K562 (cell line): ENCODE measurements around the gene IMMP1L. TPM values are rescaled to one million over a fixed set of nuclear protein-coding genes. Genes with fewer than 3 reads are reported as not detected.

ENCODE experiments used
- ATAC-seq: fragments of 200-7000 bp; cut with Tn5 transposase; 3 replicates; pipeline ENCODE4 v1.9.1; 2020; ENCODE audit warnings: moderate library complexity
- BruUV-seq: library from RNA; stranded (reverse); fragments of 400-500 nt; replicated peaks from 2 replicates; lab custom pipeline; 2021; lab: Mats Ljungman, UMichigan
- CTCF ChIA-PET: fragments of 300-600 bp; formaldehyde crosslinking; extraction: SDS; loops from one replicate; lab custom pipeline; 2021; ENCODE audit warnings: low intra/inter-chr PET ratio; lab: Yijun Ruan, JAX
- POLR2A ChIA-PET: fragments of 300-600, 350-650 bp; sonication (Branson Sonifier 250); formaldehyde crosslinking; extraction: SDS; loops from one replicate; lab custom pipeline; 2021; ENCODE audit warnings: antibody characterized with exemption, inconsistent platforms; lab: Yijun Ruan, JAX
- DNase-seq, 4 experiments: peaks; one replicate each; pipeline versions ENCODE4 v3.0.0 to v3.0.0-alpha.2; 2011 to 2018; ENCODE audit warnings: low spot score in 3 of 4, mixed read lengths in 3 of 4; ENCODE audit errors: extremely low read depth in 1 of 4
- FAIRE-seq: peaks from 2 replicates; lab custom pipeline; 2011; peaks lifted over from hg19 to GRCh38; lab: Jason Lieb, UNC
- H2AFZ ChIP-seq: 2 replicates; pipeline ENCODE4 v1.6.0; 2011; ENCODE audit warnings: low read depth, low read length, control low read depth, inconsistent platforms
- H3K27ac ChIP-seq: fragments of 200-600 bp; 3 replicates; pipeline ENCODE4 v1.8.0; 2011; ENCODE audit warnings: low read depth, mild to moderate bottlenecking, control low read depth, inconsistent platforms, low read length, moderate library complexity, mixed read lengths; ENCODE audit errors: extremely low read depth
- H3K27me3 ChIP-seq, 2 experiments: fragments of 300-600 bp in 1 of 2; 2 replicates in 1 of 2; 3 replicates in 1 of 2; pipeline versions ENCODE4 v1.6.0 to v1.8.0; 2011; ENCODE audit warnings: inconsistent platforms in 2 of 2, low read length in 2 of 2, mild to moderate bottlenecking in 1 of 2, mixed read lengths in 1 of 2, moderate library complexity in 1 of 2; ENCODE audit not compliant: control insufficient read depth in 2 of 2, insufficient read depth in 2 of 2
- H3K36me3 ChIP-seq: fragments of 300-600 bp; 3 replicates; pipeline ENCODE4 v1.8.0; 2011; ENCODE audit warnings: mild to moderate bottlenecking, low read length, inconsistent platforms; ENCODE audit not compliant: control insufficient read depth, insufficient read depth
- H3K4me1 ChIP-seq, 2 experiments: fragments of 200-600 bp in 1 of 2; replicated peaks in 1 of 2; 2 replicates in 1 of 2; 3 replicates in 1 of 2; pipeline versions ENCODE4 v1.5.1 to v1.8.0; 2011; ENCODE audit warnings: inconsistent platforms in 2 of 2, low read length in 2 of 2, mild to moderate bottlenecking in 1 of 2, mixed read lengths in 1 of 2, moderate library complexity in 1 of 2; ENCODE audit not compliant: control insufficient read depth in 2 of 2, insufficient read depth in 2 of 2
- H3K4me2 ChIP-seq: 2 replicates; pipeline ENCODE4 v1.6.1; 2011; ENCODE audit warnings: low read length, control low read depth, inconsistent platforms, mixed read lengths; ENCODE audit not compliant: insufficient read depth
- H3K4me3 ChIP-seq: fragments of 200-600 bp; sonication (generic), shearing (Covaris generic); 2 replicates; pipeline ENCODE4 v1.5.1; 2016; ENCODE audit warnings: control low read depth, inconsistent platforms
- H3K79me2 ChIP-seq: fragments of 200-600 bp; 3 replicates; pipeline ENCODE4 v1.8.0; 2011; ENCODE audit warnings: low read length, inconsistent platforms; ENCODE audit not compliant: control insufficient read depth, insufficient read depth
- H3K9ac ChIP-seq, 2 experiments: 2 replicates each; pipeline versions ENCODE4 v1.6.0 to v1.6.1; 2011; ENCODE audit warnings: low read depth in 2 of 2, low read length in 2 of 2, control low read depth in 1 of 2, inconsistent platforms in 1 of 2, mild to moderate bottlenecking in 1 of 2, mixed read lengths in 1 of 2; ENCODE audit not compliant: insufficient read depth in 1 of 2
- H3K9me1 ChIP-seq: one replicate; pipeline ENCODE4 v1.6.0; 2011; ENCODE audit warnings: inconsistent platforms, mild to moderate bottlenecking, low read length, moderate library complexity; ENCODE audit not compliant: control insufficient read depth, insufficient read depth
- H3K9me3 ChIP-seq: replicated peaks from 2 replicates; pipeline ENCODE4 v1.5.1; 2011; ENCODE audit warnings: low read depth, low read length, inconsistent platforms; ENCODE audit not compliant: control insufficient read depth, insufficient read depth
- H4K20me1 ChIP-seq: replicated peaks from 2 replicates; pipeline ENCODE4 v1.6.1; 2011; ENCODE audit warnings: low read length, inconsistent platforms, mixed read lengths; ENCODE audit not compliant: control insufficient read depth, insufficient read depth
- ATF3 ChIP-seq, 2 experiments: fragments of 450-650 bp in 1 of 2; sonication (generic) in 1 of 2; formaldehyde crosslinking in 1 of 2; IDR thresholded peaks in 1 of 2; conservative IDR thresholded peaks in 1 of 2; 2 replicates each; pipeline versions ENCODE4 v1.6.1 to v1.8.1; 2016 to 2023; ENCODE audit warnings: mild to moderate bottlenecking in 2 of 2, moderate library complexity in 2 of 2, inconsistent platforms in 1 of 2, missing genetic modification reagents in 1 of 2
- BCL6 ChIP-seq: fragments of 250-450 bp; sonication (Bioruptor Pico); IDR thresholded peaks from 2 replicates; pipeline ENCODE4 v1.4.0; 2020
- CBX2 ChIP-seq: fragments of 200-600 bp; sonication (generic); IDR thresholded peaks from one replicate; pipeline ENCODE4 v1.6.1; 2012; ENCODE audit warnings: mild to moderate bottlenecking, low read length, inconsistent platforms; ENCODE audit not compliant: insufficient read depth, poor library complexity, severe bottlenecking
- DDX20 ChIP-seq: fragments of 450-650 bp; IDR thresholded peaks from 2 replicates; pipeline ENCODE4 v1.6.1; 2016; ENCODE audit warnings: missing genetic modification characterization, low read depth, mild to moderate bottlenecking, missing compliant biosample characterization, moderate library complexity
- HDAC8 ChIP-seq: fragments of 450-650 bp; IDR thresholded peaks from 2 replicates; pipeline ENCODE4 v1.6.1; 2016; ENCODE audit warnings: mild to moderate bottlenecking, missing genetic modification characterization, moderate library complexity, missing compliant biosample characterization
- MTA2 ChIP-seq: fragments of 450-650 bp; IDR thresholded peaks from 2 replicates; pipeline ENCODE4 v1.6.1; 2016; ENCODE audit warnings: low read depth
- NR2C2 ChIP-seq, 2 experiments: fragments of 200-800 bp in 1 of 2; sonication (Bioruptor generic) in 1 of 2; sonication (generic) in 1 of 2; formaldehyde crosslinking in 1 of 2; IDR thresholded peaks; 2 replicates each; pipeline versions ENCODE4 v1.6.1 to v1.8.0; 2016 to 2022; ENCODE audit warnings: mild to moderate bottlenecking in 1 of 2, missing compliant biosample characterization in 1 of 2, missing genetic modification characterization in 1 of 2, missing genetic modification reagents in 1 of 2
- NR3C1 ChIP-seq: sonication (generic); formaldehyde crosslinking; IDR thresholded peaks from 2 replicates; pipeline ENCODE4 v1.8.1; 2022; ENCODE audit warnings: missing genetic modification reagents
- PATZ1 ChIP-seq: fragments of 250-450 bp; sonication (Bioruptor Pico); IDR thresholded peaks from 2 replicates; pipeline ENCODE4 v1.5.0; 2020; ENCODE audit warnings: mild to moderate bottlenecking, borderline replicate concordance
- PRPF4 ChIP-seq: fragments of 200-400 bp; formaldehyde crosslinking; IDR thresholded peaks from one replicate; pipeline ENCODE4 v1.6.1; 2017; ENCODE audit warnings: low read length, low read depth, mild to moderate bottlenecking; ENCODE audit not compliant: insufficient read depth, poor library complexity, severe bottlenecking
- SMARCA4 ChIP-seq: fragments of 450-650 bp; IDR thresholded peaks from 2 replicates; pipeline ENCODE4 v1.6.1; 2016
- U2AF2 ChIP-seq: fragments of 200-400 bp; formaldehyde crosslinking; optimal IDR thresholded peaks from 2 replicates; pipeline ENCODE3; 2017; ENCODE audit warnings: low read depth, mild to moderate bottlenecking, low read length
- ZC3H4 ChIP-seq: sonication (generic); formaldehyde crosslinking; IDR thresholded peaks from 2 replicates; pipeline ENCODE4 v1.9.0; 2021; ENCODE audit warnings: missing genetic modification reagents, borderline replicate concordance
- ZNF395 ChIP-seq: fragments of 200-800 bp; sonication (Bioruptor generic); IDR thresholded peaks from 2 replicates; pipeline ENCODE4 v1.6.1; 2017; ENCODE audit warnings: missing genetic modification characterization, missing compliant biosample characterization
- ZNF431 ChIP-seq: sonication (generic); formaldehyde crosslinking; IDR thresholded peaks from 2 replicates; pipeline ENCODE4 v1.8.0; 2022; ENCODE audit warnings: mild to moderate bottlenecking, missing genetic modification reagents
- WGBS: fragments of 100-300 bp; shearing (Covaris generic); methylation state at CpG from one replicate; pipeline ENCODE4 v1.1.6; 2016; ENCODE audit warnings: low coverage, mixed read lengths; ENCODE audit not compliant: insufficient coverage; ENCODE audit errors: missing lambda C conversion rate; 5-methylcytosine and 5-hydroxymethylcytosine counted together
- in situ Hi-C: fragments of 300-500 bp; cut with MboI; formaldehyde crosslinking; loops from 4 replicates; pipeline ENCODE4 v1.15.0; 2018; ENCODE audit warnings: inconsistent platforms, mixed read lengths
- intact Hi-C: fragments of 100-400 bp; cut with micrococcal nuclease; formaldehyde crosslinking; loops from 2 replicates; pipeline ENCODE4 v1.14.2; 2022
- polyA plus RNA-seq, 8 experiments: library from polyadenylated mRNA; depleted of rRNA in 4 of 8; stranded (reverse) in 5 of 8; unstranded in 3 of 8; fragments of >200 nt; fragmentation: Nextera tagmentation in 2 of 8; fragmentation: Illumina TruSeq in 1 of 8; extraction: Ambion mirVana in 2 of 8; extraction: Trizol in 1 of 8; gene quantifications; 2 replicates each; pipeline versions ENCODE4 v1.2.1 to v1.2.3, GENCODE V29; 2011 to 2014; ENCODE audit warnings: inconsistent platforms in 1 of 8, missing spikeins in 1 of 8
- total RNA-seq, 7 experiments: library from RNA; depleted of rRNA in 6 of 7; stranded (reverse); fragments of >200 nt in 6 of 7; fragmentation: Illumina TruSeq in 2 of 7; extraction: Trizol in 2 of 7; gene quantifications; 2 replicates each; pipeline versions ENCODE4 v1.2.1 to v1.2.3, GENCODE V29; 2011 to 2021; ENCODE audit warnings: low replicate concordance in 1 of 7

IMMP1L gene
- total and polyA plus RNA-seq, 9 of the 15 experiments (the other 6 are each of a cell fraction or from before 2014, with no cell fraction given) = 56.0 to 245 (median 169) TPM

- 50% methylated on average over 2 of the region's 2 CpGs for WGBS
- no peak overlapping the region for H2AFZ ChIP-seq
- ChIA-PET POLR2A (interaction anchor here (0.7 kb wide), 1 partner anchor 20 kb away, joined by 3 read pairs; no protein-coding TSS in a partner anchor), CTCF (no interaction called here)
- H3K79me2 ChIP-seq = no peaks in the 10 kb centered on the region
- intact Hi-C loops (no loop called here), in situ Hi-C loops (no loop called here)
- no peak for ATAC-seq
- FAIRE-seq = no peak
- no peak overlapping the region for H3K4me3 ChIP-seq
- H3K27me3 ChIP-seq = no peaks in the 10 kb centered on the region
- no peak overlapping the region for H3K4me2 ChIP-seq
- no peaks in the 10 kb centered on the region for H3K4me1 ChIP-seq
- H3K9me1 ChIP-seq = no peaks in the 10 kb centered on the region
- no peak for TF ChIP-seq CBX2
- TF ChIP-seq BCL6 (CRISPR knock-in tag) = no peak
- TF ChIP-seq HDAC8 (tag) = no peak
- no peak for TF ChIP-seq ZC3H4 (CRISPR knock-in tag)
- no peak for TF ChIP-seq NR3C1 (CRISPR knock-in tag)
- no peak for TF ChIP-seq MTA2
- no peak for TF ChIP-seq U2AF2
- no peak for TF ChIP-seq DDX20
- TF ChIP-seq PRPF4 = no peak
- no peak for TF ChIP-seq ZNF431 (CRISPR knock-in tag)
- TF ChIP-seq SMARCA4 = no peak
- no peak for TF ChIP-seq NR2C2 (CRISPR knock-in tag; IDR thresholded peaks at IDR 0.05)
- TF ChIP-seq NR2C2 (tag; IDR thresholded peaks at IDR 0.05) = no peak
- TF ChIP-seq ZNF395 (CRISPR knock-in tag) = no peak
- no peak for TF ChIP-seq ATF3 (IDR thresholded peaks at IDR 0.05)
- no peak for TF ChIP-seq ATF3 (CRISPR knock-in tag; conservative IDR thresholded peaks at IDR 0.05)
- no peak for TF ChIP-seq PATZ1 (CRISPR knock-in tag)
- 0 out of 3 replicates have a peak, but pooled peaks cover 2% of the 10 kb centered on the region for H3K36me3 ChIP-seq
- no peaks in the 10 kb centered on the region for H4K20me1 ChIP-seq
- DNase-seq = no peak
- H3K9me3 ChIP-seq = no peaks in the 10 kb centered on the region
- BruUV-seq = no TSS peak
- no peak overlapping the region for H3K9ac ChIP-seq
- no peak overlapping the region for H3K27ac ChIP-seq
These were observed 67.3 kb downstream of the IMMP1L start for GRCh38 chr11:31442086-31442485.
